ENCODE results near the gene KCNJ11.
"Not testable (repeated sequence)": the region's sequence is repeated elsewhere in the genome, so short reads cannot be mapped to it uniquely, and the experiment has no call there.

The KCNJ11 gene

DNA sequence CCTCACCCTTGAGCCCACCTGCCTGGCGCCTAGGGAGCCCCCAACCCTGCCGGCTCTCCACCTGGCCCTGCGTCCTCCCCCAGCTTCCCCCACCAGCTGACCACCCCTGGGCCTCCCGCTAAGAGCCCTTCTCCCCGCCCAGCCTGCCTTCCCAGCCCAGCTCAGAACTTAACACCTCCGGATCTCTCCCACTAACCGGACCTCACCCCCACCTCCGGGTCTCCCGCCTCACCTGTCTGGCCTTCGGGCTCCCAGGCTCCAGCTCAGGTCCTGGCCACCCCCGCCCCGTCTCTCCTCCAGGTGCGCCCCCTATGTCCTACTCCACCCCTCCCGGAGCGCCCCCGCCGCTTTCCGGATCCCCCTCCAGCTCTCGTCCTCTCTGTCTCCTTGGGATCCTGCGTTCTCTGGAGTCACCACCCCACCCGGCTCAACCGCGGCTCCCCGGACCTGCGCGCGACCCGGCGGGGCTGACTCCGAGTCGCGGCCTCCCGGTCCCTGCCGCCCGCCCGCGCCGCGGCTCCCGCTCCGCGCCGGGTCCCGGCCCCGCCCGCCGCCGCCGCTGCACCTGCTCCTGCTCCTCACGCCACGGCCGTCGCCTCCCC is at the start of gene KCNJ11:
Gene KCNJ11 (minus strand): TSS at position 51 of the 602 bp plus-strand sequence. CDS start 568 bp downstream, outside the sequence.
- DNase-seq (ENCODE audit: low read depth, low spot score), result no peak

GRCh38 chr11:17437366-17437765 is 48.9 kb upstream of the KCNJ11 start:
- DNase-seq (ENCODE audit: low read depth, low spot score), result no peak

DNA sequence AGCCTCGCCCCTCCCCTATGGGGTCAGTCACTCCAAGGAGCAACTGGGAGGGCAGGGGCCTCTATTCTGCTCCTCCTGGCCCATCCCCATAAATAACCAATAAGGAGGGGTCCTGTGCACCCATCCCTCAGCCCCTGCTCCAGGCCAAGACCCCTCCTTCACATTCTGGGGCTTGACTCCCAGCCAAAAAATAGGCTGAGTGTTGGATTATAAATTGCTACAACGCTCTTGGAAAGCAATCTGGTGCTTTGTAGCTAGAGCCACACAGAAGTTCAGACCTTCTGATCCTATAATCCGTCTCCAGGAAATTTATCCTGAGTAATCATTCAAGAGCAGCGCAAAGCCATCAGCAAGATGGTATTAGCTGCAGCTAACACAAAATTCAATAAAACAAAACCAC is 45.6 kb upstream of the KCNJ11 start:
- no peak for DNase-seq (ENCODE audit: low read depth, low spot score)

GRCh38 chr11:17432002-17432401 is 43.5 kb upstream of the KCNJ11 start:
- no peak for DNase-seq (ENCODE audit: low read depth, low spot score)

DNA sequence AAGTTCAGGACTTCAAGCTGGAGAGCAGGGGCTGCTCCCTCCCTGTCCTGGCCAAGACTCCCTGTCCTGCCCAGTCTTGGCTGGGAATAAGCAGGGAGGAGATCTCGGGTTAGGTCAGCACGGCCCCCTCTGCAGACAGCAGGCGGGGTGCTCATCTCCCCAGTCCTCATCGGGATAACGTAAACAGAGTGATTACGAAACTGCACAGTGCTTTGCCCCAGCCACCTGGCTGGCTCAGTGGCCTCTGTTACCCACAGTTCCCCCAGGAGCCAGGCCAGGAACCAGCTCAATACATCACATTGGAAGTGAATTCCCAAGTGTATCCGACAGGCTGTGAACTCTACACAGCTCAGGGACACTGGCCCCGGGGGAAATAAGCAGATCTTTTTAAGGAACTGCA is 42.7 kb upstream of the KCNJ11 start:
- DNase-seq (ENCODE audit: low read depth, low spot score), result no peak

DNA sequence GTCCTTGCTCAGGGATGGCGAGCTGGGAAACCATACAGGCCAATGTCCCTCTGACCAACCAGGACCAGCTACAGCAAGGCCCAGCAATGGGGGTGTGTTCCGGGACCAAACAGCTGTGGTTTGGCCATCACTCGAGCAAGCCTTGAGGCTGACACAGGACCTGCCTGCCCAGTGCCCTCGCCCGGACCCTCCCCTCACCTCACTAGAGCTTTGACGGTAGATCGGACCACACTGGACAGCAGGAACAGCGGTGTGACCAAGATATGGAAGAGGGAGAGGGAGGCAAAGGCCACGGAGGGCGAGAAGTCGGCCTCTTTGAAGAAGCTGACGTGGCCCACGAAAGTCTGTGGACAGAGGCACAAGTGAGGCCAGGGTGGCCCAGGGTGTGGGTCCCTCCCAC is 42.2 kb upstream of the KCNJ11 start:
- no peak for DNase-seq (ENCODE audit: low read depth, low spot score)

GRCh38 chr11:17428925-17429324 is 40.5 kb upstream of the KCNJ11 start:
- no peak for DNase-seq (ENCODE audit: low read depth, low spot score)

DNA sequence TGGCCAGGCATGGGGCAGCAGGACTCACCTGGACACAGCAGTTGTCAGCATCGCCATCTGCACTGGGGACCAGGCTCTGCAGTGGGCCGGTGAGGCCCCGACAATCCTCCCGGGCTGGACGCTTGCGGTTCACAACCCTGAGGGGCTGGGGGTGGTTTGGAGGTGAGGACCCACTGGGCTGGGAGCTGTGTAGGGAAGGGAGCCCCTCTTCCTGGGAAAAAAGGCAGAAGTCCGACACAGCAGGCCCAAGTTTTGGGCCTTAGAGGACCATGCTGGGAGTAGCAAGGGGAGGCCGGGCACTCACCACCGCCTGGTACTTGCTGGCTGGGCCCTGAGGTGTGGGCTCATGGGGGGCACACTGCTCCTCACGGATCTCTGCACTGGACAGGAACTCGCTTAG is 39.8 kb upstream of the KCNJ11 start:
- no peak for DNase-seq (ENCODE audit: low read depth, low spot score)

- DNase-seq (ENCODE audit: low read depth, low spot score), result not testable (repeated sequence)
These were observed 37.8 kb upstream of the KCNJ11 start for GRCh38 chr11:17426233-17426632.

- DNase-seq (ENCODE audit: low read depth, low spot score), result no peak
These were observed 35.3 kb upstream of the KCNJ11 start for GRCh38 chr11:17423533-17424310.

DNA sequence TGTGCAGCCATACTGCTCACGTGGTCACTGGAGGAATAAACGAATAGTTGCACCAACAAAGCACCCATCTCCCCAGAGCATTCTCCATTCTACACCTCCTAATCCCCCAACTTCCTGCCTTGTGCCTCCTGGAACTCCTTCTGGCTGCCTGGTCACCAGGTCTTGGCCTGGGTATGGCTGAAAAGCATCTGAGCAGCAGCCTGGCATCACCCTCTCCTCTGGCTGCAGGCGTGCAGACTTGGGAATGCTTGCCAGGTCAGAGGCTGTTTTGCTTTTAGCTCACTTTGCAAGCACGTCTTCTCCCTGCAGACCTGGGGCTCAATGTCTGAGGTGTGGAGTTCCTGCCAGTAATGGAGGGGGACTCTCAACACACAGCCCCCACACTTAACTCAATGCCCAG is 33.3 kb upstream of the KCNJ11 start:
- no peak for DNase-seq (ENCODE audit: low read depth, low spot score)

DNA sequence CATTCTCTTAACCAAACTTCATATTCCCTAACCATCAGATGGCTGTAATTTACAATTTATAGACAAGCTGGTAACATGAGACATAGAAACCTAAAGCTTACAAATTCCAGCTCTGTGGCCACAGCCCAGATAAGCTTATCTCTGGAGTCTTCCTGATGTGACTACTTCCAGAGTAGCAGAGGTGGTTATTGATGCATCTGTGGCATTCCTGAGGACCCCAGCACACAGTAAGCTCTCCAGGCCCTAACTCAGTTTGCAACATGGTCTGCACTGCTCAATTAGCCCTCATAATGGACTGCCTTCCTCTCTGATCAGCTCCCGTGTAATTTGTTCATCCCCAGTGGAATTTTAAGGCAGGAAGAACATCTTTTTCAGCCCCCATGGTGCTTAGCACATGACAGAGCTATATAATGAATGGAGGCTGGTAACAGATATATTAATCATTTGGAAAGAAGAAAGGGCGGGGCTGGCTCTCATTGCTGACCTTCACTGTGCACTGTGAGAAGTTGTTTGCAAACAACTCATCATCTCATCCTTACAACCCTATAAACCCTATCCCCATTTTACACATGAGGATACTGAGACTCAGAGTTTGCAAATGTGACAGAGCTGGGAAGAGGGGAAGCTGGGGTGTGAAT is 30.1 kb upstream of the KCNJ11 start:
- no peak for DNase-seq (ENCODE audit: low read depth, low spot score)

DNA sequence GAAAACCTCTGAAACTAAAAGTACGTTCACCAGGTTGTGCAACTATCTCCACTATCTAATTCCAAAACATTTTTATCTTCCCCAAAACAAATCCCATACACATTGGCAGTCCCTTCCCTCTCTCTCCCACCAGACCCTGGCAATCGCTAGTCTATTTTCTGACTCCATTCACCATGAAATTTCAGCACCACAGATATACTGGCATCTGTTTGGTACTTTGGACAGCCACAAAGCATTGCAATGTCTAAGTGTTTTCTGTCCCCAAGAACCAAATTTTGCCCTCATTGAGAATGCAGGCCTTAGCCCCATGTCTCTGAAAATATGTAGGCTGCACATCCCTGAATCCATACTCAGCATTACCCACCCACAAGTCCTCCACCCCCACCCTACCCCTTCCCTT is 28.0 kb upstream of the KCNJ11 start:
- no peak for DNase-seq (ENCODE audit: low read depth, low spot score)

- DNase-seq (ENCODE audit: low read depth, low spot score), result no peak
These were observed 27.2 kb upstream of the KCNJ11 start for GRCh38 chr11:17415523-17416104.

DNA sequence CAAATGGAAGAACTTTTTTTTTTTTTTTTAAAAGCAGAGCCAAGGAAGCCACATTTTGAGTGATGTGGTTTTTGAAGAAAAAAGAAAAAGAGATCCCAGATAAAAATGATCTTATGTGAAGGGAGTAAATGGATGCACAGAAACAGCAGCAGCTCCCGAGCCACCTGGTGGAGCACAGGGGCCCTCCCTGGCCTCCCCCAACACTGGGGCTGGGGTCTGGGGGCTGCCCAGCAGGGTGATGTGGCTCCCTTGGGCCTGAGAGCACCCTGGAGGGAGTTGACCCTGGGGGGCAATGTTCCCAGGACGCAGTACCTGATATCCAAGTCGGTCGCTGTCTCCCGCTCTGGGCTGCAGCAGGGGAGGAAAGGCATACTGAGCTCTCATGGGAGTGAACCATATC is 26.5 kb upstream of the KCNJ11 start:
- DNase-seq (ENCODE audit: low read depth, low spot score), result no peak

- DNase-seq (ENCODE audit: low read depth, low spot score), result no peak
These were observed 25.9 kb upstream of the KCNJ11 start for GRCh38 chr11:17414317-17414737.

DNA sequence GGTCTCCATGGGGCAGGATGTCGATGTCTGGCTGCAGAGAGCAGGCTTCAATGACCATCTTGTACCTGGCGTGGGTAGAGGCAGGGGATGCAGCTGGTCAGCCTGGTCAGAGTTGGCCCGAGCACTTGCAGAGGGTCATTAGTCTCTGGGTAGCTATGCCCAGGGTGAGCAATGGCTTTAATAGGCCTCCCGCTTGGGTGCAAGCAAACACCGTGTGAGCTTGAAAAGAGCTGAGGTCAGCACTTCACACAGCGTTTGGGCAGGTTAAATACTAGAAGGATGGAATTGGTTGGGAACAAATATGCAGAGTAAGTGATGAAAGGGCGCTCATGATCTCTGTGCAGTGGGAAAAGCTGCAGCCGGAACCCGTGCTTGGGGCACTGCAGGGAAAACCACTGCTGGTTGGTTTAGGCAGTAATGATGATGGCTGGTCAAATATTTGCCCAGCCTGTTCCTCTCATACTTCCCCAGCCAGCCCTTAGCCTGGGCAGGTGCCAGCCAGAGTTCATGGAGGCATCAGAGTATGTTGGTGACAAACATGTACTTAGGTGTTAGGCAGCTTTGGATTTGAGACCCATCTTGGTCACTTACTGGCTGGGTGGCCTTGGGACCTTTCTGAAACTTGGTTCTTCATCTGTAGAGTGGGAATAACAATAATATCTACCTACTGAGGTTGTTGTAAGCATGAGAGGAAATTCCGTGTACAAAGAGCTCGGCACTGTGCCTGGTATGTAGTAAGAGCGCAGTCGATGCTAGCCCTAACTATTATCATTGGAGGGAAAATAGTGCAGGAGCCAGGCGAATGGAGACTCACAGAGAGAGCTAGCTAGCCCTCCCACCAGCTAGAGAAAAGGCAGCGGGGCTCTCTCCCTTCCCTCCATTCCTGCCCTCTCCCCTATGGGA is 25.2 kb upstream of the KCNJ11 start:
- DNase-seq (ENCODE audit: low read depth, low spot score), result no peak

GRCh38 chr11:17412488-17413180 is 24.2 kb upstream of the KCNJ11 start:
- no peak for DNase-seq (ENCODE audit: low read depth, low spot score)

GRCh38 chr11:17411418-17411817 is 23.0 kb upstream of the KCNJ11 start:
- no peak for DNase-seq (ENCODE audit: low read depth, low spot score)

DNA sequence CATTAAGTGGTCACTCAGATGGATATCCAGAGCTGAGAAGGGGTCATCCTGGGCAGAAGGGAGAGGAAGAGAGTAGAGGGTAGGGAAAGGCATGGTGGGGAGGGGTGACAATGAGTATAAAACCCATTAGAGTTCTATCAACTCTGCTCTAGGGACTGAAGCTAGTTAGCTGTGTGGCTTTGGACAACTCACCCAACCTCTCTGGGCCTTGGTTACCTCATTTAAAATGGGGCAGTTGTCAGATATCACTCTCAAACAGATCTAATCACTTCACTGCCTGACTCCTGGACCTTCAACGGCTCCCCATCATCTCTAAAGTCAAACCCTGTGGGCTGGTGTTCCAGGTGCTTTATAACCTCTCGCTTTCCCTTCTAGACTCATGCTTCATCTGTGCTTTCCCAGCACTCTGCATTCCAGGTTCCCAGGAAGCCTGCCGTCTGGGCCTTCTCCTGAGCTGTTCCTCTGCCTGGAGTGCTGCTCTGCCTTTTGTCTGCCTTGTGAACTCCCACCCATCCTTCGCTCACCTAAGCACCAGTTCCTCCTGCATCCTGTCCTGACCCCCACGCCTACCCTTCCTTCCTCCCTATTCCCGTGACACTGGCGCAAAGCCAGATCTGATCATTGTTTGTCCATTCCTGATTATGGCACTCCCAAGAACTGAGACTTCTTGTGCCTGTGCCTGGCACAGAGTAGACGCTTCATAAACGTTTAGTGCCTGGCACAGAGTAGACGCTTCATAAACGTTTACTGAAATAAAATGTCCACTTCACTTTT is 22.3 kb upstream of the KCNJ11 start:
- DNase-seq (ENCODE audit: low read depth, low spot score), result no peak

Data from brain pericyte (primary cell).